ENCODE results near the gene EFEMP1.

EFEMP1 gene

DNA sequence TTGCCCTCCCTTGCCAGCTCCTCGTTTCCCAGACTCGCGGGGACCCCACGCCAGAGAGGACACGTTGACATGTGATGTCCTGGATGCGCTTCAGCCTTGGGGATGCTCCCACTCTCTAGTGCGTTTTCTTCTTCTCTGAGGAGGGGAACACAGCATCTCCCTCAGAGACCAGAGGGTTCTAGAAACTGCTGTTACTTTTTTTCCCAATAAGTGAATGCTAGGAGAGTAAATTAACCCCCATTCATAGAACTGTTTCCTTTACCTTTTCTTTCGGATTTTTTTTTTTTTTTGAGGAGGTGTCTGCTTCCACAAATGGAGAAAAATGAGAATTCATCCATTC lies 370 bp upstream of the EFEMP1 start:
- TF ChIP-seq, protein P1, sequence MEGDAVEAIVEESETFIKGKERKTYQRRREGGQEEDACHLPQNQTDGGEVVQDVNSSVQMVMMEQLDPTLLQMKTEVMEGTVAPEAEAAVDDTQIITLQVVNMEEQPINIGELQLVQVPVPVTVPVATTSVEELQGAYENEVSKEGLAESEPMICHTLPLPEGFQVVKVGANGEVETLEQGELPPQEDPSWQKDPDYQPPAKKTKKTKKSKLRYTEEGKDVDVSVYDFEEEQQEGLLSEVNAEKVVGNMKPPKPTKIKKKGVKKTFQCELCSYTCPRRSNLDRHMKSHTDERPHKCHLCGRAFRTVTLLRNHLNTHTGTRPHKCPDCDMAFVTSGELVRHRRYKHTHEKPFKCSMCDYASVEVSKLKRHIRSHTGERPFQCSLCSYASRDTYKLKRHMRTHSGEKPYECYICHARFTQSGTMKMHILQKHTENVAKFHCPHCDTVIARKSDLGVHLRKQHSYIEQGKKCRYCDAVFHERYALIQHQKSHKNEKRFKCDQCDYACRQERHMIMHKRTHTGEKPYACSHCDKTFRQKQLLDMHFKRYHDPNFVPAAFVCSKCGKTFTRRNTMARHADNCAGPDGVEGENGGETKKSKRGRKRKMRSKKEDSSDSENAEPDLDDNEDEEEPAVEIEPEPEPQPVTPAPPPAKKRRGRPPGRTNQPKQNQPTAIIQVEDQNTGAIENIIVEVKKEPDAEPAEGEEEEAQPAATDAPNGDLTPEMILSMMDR (IDR thresholded peaks at IDR 0.05): no peak
- no peaks in the 10 kb centered on the region for H3K4me1 ChIP-seq (ENCODE audit: control insufficient read depth in 1 of 2, insufficient read depth in 1 of 2, low read depth in 1 of 2, low read length in 1 of 2)
- peaks cover 70% of the 10 kb centered on the region for H3K27me3 ChIP-seq
- no peaks in the 10 kb centered on the region for H3K36me3 ChIP-seq
- H3K4me3 ChIP-seq (ENCODE audit: low read depth in 1 of 2, low read length in 1 of 2): no peak overlapping the region
- no peaks in the 10 kb centered on the region for H3K9me3 ChIP-seq
- H3K27ac ChIP-seq: no peak overlapping the region

DNA sequence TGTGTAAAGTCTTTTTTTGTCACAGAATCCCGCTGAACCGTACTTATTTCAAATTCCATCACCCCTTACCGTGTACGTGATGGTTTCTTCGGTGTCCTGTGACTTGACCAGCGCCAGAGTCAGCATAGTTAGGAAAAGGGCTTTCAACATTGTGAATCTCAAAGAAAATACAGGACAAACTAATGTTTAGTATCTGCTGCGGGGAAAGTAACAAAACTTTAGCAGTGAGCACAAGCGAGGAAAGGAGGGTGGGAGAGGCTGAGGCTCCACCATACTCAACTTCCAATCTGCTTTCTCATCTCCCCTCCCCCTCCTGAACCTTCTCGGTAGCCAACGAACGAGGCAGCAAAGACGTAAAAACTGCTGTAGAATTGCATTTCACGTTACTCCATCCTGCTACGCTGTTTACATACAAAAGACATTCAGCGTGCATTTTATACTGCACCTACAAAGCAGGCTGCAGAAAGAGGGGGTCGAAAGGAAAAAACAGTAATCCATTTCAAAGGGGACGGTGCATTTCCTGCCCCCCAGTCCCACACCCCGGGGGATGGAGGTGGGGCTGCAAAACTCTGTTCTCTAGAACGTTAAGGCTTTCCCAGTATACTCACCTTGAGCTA lies 1.2 kb downstream of the EFEMP1 start:
- no peak overlapping the region for H3K4me3 ChIP-seq (ENCODE audit: low read depth in 1 of 2, low read length in 1 of 2)

DNA sequence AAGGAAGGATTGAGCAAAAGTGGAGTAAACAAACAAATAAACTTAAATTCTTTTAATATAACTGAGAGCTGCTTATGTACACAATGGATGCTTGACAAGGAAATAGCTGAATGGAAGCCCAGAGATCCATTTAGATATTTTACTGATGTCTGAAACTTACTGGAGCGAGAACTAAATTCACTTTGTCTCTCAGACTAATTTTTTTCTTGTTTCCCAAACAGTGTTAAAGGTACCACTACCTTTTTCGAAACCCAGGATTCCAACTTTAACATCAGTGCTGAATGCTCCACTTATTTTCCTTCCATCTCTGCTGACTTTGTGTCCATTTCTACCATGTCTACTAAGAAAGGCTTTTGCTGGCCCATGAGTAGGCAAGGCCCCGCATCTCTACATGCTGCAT lies 4.0 kb downstream of the EFEMP1 start:
- Histone ChIP-seq H3K27me3 (peaks cover 47% of the 10 kb centered on the region), H3K36me3 (no peaks in the 10 kb centered on the region), H3K27ac (no peak overlapping the region), H3K4me3 (ENCODE audit: low read depth in 1 of 2, low read length in 1 of 2) (no peak overlapping the region), H3K4me1 (ENCODE audit: control insufficient read depth in 1 of 2, insufficient read depth in 1 of 2, low read depth in 1 of 2, low read length in 1 of 2) (no peaks in the 10 kb centered on the region), H3K9me3 (no peaks in the 10 kb centered on the region)
- TF ChIP-seq, protein P1 (IDR thresholded peaks at IDR 0.05): no peak

More for the DNA sequence above, 1.2 kb downstream of the EFEMP1 start:
- TF ChIP-seq, protein P1 (IDR thresholded peaks at IDR 0.05): no peak
- Histone ChIP-seq H3K9me3 (no peaks in the 10 kb centered on the region), H3K27me3 (peaks cover 70% of the 10 kb centered on the region), H3K27ac (no peak overlapping the region), H3K36me3 (no peaks in the 10 kb centered on the region), H3K4me1 (ENCODE audit: control insufficient read depth in 1 of 2, insufficient read depth in 1 of 2, low read depth in 1 of 2, low read length in 1 of 2) (no peaks in the 10 kb centered on the region)

DNA sequence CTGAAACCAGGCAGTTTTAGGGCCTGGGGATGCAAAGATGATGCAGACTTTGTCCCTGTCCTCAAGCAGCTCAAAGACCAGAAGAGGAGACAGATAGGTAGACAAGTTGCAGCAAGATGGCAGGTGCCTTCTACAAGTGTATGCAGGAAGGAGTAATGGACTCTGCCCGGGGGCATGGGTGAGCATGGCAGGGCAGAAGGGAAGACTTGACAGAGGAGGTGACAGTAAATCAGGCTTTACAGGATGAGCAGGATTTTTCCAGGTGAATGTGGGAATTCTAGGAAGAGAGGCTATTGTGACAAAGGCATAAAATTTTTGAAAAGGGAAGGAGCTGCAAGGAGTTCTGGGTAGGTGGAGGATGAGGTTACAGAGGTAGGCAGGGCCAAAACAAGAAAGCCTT lies 4.7 kb downstream of the EFEMP1 start:
- Histone ChIP-seq H3K4me1 (ENCODE audit: control insufficient read depth in 1 of 2, insufficient read depth in 1 of 2, low read depth in 1 of 2, low read length in 1 of 2) (no peaks in the 10 kb centered on the region), H3K27ac (no peak overlapping the region)
- TF ChIP-seq, protein P1 (IDR thresholded peaks at IDR 0.05): no peak

DNA sequence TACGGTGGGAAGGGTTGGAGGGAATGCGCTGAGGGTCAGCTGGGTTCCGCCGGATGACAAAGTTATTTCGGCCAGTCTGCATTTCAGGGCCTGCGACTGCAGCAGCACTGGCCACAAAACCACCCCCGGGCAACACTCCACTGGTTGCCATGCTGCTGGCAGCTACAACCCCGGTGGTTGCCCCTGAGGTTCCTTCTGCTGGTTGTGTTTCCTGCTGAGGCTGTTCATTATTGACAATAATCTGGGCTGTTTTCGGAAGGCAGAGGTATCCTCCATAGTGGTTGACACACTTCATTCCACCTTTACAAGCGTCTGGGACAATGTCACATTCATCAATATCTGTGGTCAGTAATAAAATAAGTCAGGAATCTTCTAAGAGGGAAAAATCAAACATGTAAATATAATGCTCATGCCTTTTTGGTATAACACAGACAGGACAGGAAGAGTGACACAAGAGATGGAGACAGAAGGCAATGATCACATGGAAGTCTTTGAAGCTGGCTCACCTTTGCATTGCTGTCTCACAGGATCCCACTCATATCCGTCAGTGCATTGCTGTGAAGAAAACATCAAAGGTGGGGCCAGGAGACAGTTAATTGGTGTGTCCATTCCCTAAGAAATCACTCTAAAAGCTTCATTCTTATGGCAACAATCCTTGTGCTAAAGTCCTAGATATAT lies 5.7 kb downstream of the EFEMP1 start:
- no peak overlapping the region for H3K27ac ChIP-seq
- TF ChIP-seq, protein P1 (IDR thresholded peaks at IDR 0.05): no peak
- H3K4me3 ChIP-seq (ENCODE audit: low read depth in 1 of 2, low read length in 1 of 2): no peak overlapping the region
- H3K27me3 ChIP-seq: peaks cover 30% of the 10 kb centered on the region
- no peaks in the 10 kb centered on the region for H3K9me3 ChIP-seq
- no peaks in the 10 kb centered on the region for H3K4me1 ChIP-seq (ENCODE audit: control insufficient read depth in 1 of 2, insufficient read depth in 1 of 2, low read depth in 1 of 2, low read length in 1 of 2)
- H3K36me3 ChIP-seq: no peaks in the 10 kb centered on the region

More for the DNA sequence above, 4.7 kb downstream of the EFEMP1 start:
- Histone ChIP-seq H3K36me3 (no peaks in the 10 kb centered on the region), H3K4me3 (ENCODE audit: low read depth in 1 of 2, low read length in 1 of 2) (no peak overlapping the region), H3K9me3 (no peaks in the 10 kb centered on the region), H3K27me3 (peaks cover 40% of the 10 kb centered on the region)
